Muscle of leg (tissue), 11 donors: ENCODE results near the gene FBXL7. TPM values are rescaled to one million over a fixed set of nuclear protein-coding genes. Genes with fewer than 3 reads are reported as not detected.

Experiments
- DNase-seq: peaks from one replicate; pipeline ENCODE4 v3.0.0; 2013
- H3K27ac ChIP-seq: one replicate; pipeline ENCODE4 v1.5.1; 2013; ENCODE audit warnings: mild to moderate bottlenecking, low read length, control low read depth
- H3K27me3 ChIP-seq: one replicate; pipeline ENCODE4 v1.6.1; 2013; ENCODE audit warnings: low read length; ENCODE audit not compliant: control insufficient read depth, insufficient read depth
- H3K36me3 ChIP-seq: one replicate; pipeline ENCODE4 v1.6.1; 2013; ENCODE audit warnings: low read length; ENCODE audit not compliant: control insufficient read depth, insufficient read depth
- H3K4me1 ChIP-seq: one replicate; pipeline ENCODE4 v1.6.1; 2013; ENCODE audit warnings: low read length; ENCODE audit not compliant: control insufficient read depth, insufficient read depth
- H3K4me3 ChIP-seq: one replicate; pipeline ENCODE4 v1.5.1; 2013; ENCODE audit warnings: low read length, control low read depth
- H3K9me3 ChIP-seq: replicated peaks from 2 replicates; pipeline ENCODE4 v1.6.1; 2013; ENCODE audit warnings: low read depth, low read length; ENCODE audit not compliant: control insufficient read depth
- WGBS: methylation state at CpG from one replicate; pipeline ENCODE4 v1.1.5; 2013; ENCODE audit warnings: missing lambda C conversion rate; ENCODE audit not compliant: insufficient coverage; 5-methylcytosine and 5-hydroxymethylcytosine counted together
- polyA plus RNA-seq, 8 donors: library from polyadenylated mRNA; unstranded; fragments of 120-200 nt; gene quantifications; one replicate each; pipeline versions ENCODE4 v1.2.1 to v1.2.3, GENCODE V29; 2013; ENCODE audit warnings: inconsistent platforms in 1 of 8, low replicate concordance in 1 of 8; ENCODE audit not compliant: insufficient read length in 8 of 8, insufficient read depth in 1 of 8
- total RNA-seq: library from RNA; stranded (reverse); fragments of 120-200 nt; gene quantifications from one replicate; pipeline ENCODE4 v1.2.4, GENCODE V29; 2013

Gene FBXL7
- total and polyA plus RNA-seq, 9 donors, result 9.0 to 26.1 (median 21.5) TPM

DNA sequence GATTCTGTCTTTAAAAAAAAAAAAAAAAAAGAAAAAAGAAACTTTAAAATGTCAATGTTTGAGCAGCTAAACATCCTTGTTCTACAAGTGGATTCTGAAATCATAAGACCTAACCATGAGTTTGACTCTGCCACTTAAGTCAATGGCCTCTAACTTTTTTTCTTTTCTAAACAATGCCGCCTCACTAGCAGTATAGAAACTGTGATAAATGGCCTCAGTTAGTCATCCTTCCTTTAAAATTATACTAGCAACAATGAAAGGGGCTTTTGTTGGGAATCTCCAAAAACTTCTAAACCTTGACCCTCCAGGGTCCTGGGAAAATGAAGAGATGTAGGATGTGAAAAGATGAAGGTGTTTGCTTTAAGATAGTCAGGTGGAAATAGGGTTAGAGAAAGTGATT, 71.1 kb downstream of the FBXL7 start:
- Histone ChIP-seq H3K36me3 (no peaks in the 10 kb centered on the region), H3K9me3 (no peaks in the 10 kb centered on the region), H3K4me1 (peaks cover 2% of the 10 kb centered on the region), H3K4me3 (no peak overlapping the region), H3K27me3 (no peaks in the 10 kb centered on the region), H3K27ac (no peak overlapping the region)
- WGBS, result no CpG with 5 or more reads among the region's 1 CpG
- DNase-seq, result no peak

DNA sequence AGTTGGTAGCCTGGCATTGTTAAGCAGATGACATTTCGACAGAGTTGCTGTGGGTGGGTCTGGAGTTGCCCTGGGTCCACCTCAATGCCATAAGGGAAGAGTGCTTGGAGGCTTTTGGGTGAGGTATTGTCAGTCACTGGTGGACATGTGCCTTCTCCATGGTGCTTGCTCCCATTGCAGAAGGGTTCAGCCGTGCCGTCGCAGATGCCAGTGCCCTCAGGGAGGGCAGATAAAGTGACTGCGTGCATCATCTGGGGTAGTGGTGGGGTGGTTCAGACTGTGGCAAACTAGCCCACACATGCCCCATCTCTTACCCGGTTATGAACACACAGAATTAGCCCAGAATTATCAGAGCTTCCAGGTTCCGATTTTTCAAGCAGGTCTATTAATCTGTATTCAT, 71.6 kb downstream of the FBXL7 start:
- 100% methylated on average over 1 of the region's 7 CpGs for WGBS
- Histone ChIP-seq H3K4me3 (no peak overlapping the region), H3K36me3 (no peaks in the 10 kb centered on the region), H3K27ac (no peak overlapping the region), H3K4me1 (peaks cover 2% of the 10 kb centered on the region), H3K27me3 (no peaks in the 10 kb centered on the region), H3K9me3 (no peaks in the 10 kb centered on the region)
- DNase-seq, result no peak

DNA sequence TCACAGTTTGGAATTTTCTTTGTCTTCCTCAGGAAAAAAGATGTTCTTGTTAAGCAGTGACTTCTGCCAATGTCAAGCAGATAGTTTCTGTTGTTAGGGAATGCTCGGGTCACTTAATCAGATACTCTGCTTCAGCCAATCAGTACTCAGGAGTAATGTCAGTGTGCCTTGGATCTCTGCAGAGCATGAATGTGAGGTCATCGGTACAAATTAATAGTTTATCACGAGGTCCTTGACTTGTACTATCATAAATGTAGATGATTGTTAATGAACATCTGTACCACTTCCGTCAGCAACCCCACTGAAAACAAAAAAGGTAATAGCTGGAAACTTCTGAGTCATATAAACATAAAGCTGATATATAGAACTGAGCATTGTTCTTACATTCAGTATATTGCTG, 73.6 kb downstream of the FBXL7 start:
- Histone ChIP-seq H3K4me3 (no peak overlapping the region), H3K36me3 (no peaks in the 10 kb centered on the region), H3K9me3 (no peaks in the 10 kb centered on the region), H3K27ac (no peak overlapping the region), H3K4me1 (peaks cover 6% of the 10 kb centered on the region), H3K27me3 (no peaks in the 10 kb centered on the region)
- WGBS, result no CpG with 5 or more reads among the region's 4 CpGs
- no peak for DNase-seq

DNA sequence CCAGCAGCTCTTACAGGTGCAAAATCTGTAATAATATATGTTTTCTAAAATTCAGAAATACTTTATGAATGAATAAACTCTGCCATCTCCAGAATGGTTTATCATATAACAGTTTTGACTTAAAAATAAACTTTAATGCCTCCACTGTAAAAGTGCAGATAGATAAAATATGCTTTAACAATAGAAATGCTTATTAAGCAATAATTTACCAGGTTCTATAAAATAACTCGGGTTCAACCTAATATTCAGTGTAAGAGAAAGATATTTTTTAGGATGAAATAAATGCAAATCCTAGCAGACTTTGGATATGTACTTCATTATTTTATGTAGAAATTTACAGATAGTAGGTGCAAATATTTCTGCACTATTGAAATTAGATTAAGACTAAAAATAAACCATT, 74.1 kb downstream of the FBXL7 start:
- no peak overlapping the region for H3K27ac ChIP-seq
- no CpG with 5 or more reads among the region's 1 CpG for WGBS
- H3K4me1 ChIP-seq, result peaks cover 6% of the 10 kb centered on the region
- no peaks in the 10 kb centered on the region for H3K36me3 ChIP-seq
- no peak for DNase-seq
- H3K9me3 ChIP-seq, result no peaks in the 10 kb centered on the region
- H3K27me3 ChIP-seq, result no peaks in the 10 kb centered on the region
- no peak overlapping the region for H3K4me3 ChIP-seq

DNA sequence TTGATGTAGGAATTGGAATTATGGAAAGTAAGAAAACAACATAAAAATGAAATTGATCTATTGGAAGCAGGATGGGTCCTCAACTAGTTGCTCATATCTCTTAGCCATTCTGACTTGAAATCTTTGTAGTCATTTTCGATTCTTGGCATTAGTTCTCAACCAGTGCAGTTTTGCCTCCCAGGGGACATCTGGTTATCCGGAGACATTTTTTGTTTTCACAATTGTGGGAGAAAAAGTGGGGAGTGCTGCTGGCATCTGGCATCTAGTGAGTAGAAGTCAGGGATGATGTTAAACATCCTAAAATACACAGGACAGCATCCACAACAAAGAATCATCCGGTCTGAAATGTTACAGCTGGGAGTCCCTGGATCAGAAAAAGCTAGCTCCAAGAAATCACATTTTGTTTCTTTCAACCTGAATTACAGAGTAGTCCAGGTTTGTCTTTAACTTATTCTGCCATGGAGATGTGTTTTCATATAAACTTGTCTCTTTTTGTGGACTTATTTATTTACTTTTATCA, 74.9 kb downstream of the FBXL7 start:
- H3K27me3 ChIP-seq, result no peaks in the 10 kb centered on the region
- no peaks in the 10 kb centered on the region for H3K9me3 ChIP-seq
- H3K4me1 ChIP-seq, result peaks cover 8% of the 10 kb centered on the region
- WGBS, result no CpG with 5 or more reads among the region's 3 CpGs
- no peaks in the 10 kb centered on the region for H3K36me3 ChIP-seq
- no peak overlapping the region for H3K27ac ChIP-seq
- H3K4me3 ChIP-seq, result no peak overlapping the region
- peak; percentile 33 for DNase-seq

DNA sequence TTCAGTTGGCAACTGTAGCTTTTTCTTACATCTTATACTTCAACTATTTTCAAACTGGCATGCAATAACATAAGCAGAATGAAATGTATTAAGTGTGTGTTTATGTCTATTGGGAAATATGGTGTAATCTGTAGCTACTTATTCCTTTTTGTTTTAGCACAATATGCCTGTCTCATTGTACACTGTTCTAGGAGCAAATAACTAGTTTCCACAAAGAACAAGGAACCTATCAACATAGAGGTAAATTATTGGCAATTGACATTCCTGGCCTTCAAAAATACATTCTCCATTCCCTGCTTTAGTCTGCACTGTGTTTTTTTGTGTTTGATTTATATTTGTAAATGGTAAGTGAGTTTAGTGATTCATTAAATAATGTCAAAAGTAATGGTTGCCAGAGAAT, 75.7 kb downstream of the FBXL7 start:
- peak; percentile 62 for DNase-seq
- no peak overlapping the region for H3K27ac ChIP-seq
- peaks cover under 1% of the 10 kb centered on the region for H3K36me3 ChIP-seq
- peaks cover 10% of the 10 kb centered on the region for H3K4me1 ChIP-seq
- no peaks in the 10 kb centered on the region for H3K27me3 ChIP-seq
- H3K4me3 ChIP-seq, result no peak overlapping the region
- no peaks in the 10 kb centered on the region for H3K9me3 ChIP-seq

DNA sequence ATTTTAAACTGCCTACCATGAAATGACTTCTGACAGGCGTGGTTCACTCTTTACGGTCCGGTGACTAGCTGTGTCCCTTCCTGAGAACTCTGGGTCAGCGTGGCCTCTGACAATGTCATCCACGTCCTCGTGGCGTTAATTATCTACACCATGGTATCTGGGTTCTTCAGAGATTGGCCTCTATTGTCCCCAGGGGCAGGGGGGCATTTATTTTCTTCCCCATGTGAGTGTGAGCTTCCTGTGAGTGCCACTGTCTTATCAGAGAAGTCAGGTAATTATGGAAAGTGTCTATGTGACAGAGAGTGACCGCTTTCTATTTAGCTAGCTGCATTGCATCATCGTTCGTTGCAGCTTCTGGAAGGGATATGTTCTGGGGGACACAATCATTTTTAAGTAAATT, 77.2 kb downstream of the FBXL7 start:
- peaks cover 10% of the 10 kb centered on the region for H3K4me1 ChIP-seq
- H3K4me3 ChIP-seq, result no peak overlapping the region
- H3K27me3 ChIP-seq, result no peaks in the 10 kb centered on the region
- peak overlapping the region; percentile 18 for H3K27ac ChIP-seq
- WGBS, result 69% methylated on average over 6 of the region's 10 CpGs
- H3K9me3 ChIP-seq, result no peaks in the 10 kb centered on the region
- H3K36me3 ChIP-seq, result peaks cover 7% of the 10 kb centered on the region
- no peak for DNase-seq

DNA sequence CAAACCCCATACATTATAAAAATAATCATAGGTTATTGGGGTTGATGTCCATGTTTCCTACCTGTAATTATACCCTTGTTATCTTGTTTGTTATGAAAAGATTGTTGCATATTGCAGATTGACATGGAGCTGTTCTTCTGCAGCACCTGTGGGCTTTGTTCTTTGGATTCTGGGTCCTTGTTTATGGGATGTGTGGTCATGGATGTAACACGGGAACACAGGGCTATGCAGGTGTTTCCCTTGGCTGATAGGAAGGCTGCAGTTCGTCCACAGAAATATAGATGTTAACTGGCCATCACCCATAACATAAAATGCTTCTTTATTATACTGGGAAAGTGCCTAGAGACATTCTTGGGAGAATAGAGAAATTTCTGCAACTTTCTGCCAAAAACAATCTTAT, 77.9 kb downstream of the FBXL7 start:
- Histone ChIP-seq H3K27me3 (no peaks in the 10 kb centered on the region), H3K36me3 (peaks cover 7% of the 10 kb centered on the region), H3K9me3 (no peaks in the 10 kb centered on the region), H3K27ac (no peak overlapping the region), H3K4me1 (peaks cover 10% of the 10 kb centered on the region), H3K4me3 (no peak overlapping the region)
- DNase-seq, result peak; percentile 52
- no CpG with 5 or more reads among the region's 2 CpGs for WGBS

DNA sequence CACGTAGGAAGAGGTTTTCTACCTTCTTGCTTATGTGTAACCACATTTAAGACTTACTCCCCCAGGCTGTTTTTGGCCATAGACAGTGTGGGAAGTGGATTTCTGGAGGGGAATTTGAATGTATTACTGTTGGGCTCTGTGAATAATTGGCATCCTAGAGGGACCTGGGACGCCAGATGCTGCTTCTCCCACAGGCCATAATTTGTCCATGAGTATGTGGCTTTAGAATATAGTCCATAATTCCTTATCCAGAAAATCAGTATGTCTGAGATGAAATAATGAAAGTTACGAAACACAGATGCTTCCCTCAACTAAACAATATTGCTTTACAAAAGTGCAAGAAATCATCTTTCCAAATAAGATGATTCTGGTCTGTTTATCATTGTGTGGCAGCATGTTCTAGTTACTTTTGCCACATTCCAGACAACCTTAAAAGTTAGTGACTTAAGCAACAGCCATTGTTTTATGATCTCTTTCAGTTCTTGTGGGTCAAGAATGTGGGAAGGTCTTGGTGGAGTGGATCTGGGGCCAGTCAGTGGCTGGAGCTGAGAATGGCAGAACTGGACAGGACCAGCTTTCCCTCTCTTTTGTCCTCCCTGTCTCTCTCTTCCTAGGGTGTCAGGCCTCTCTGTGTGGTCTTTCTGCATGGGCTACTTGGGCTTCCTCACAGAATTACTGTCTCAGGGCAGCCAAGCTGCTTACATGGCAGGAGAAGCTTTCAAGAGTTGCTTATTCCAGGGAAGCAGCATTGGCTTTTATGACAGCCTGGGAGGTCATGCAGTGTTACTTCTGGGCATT, 79.4 kb downstream of the FBXL7 start:
- Histone ChIP-seq H3K27ac (no peak overlapping the region), H3K27me3 (no peaks in the 10 kb centered on the region), H3K9me3 (peaks cover 7% of the 10 kb centered on the region), H3K4me3 (no peak overlapping the region), H3K4me1 (peaks cover 10% of the 10 kb centered on the region), H3K36me3 (peaks cover 16% of the 10 kb centered on the region)
- WGBS, result no CpG with 5 or more reads among the region's 3 CpGs
- DNase-seq, result peak; percentile 53

DNA sequence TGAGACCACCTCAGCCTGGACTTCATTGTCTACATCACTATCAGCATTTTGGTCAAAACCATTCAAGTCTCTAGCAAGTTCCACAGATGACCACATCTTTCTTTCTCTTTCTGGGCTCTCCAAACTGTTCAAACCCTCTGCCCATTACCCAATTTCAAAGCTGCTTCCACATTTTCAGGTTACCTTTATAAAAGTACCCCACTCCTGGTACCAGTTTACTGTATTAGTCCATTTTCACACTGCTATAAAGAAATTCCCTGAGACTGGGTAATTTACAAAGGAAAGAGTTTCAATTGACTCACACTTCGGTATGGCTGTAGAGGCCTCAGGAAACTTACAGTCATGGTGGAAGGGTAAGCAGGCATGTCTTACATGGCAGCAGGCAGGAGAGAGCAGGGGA, 84.5 kb downstream of the FBXL7 start:
- Histone ChIP-seq H3K4me3 (no peak overlapping the region), H3K4me1 (peaks cover 4% of the 10 kb centered on the region), H3K27ac (no peak overlapping the region), H3K9me3 (peaks cover 11% of the 10 kb centered on the region), H3K36me3 (peaks cover 18% of the 10 kb centered on the region), H3K27me3 (no peaks in the 10 kb centered on the region)
- WGBS, result no CpG with 5 or more reads among the region's 1 CpG
- no peak for DNase-seq
